Upper lobe of left lung (tissue), 4 donors: Measurements from ENCODE around the gene SERPINA5.

Experiments
- CTCF ChIP-seq, 6 experiments: fragments of 450-650 bp in 4 of 6; fragments of 200-600 bp in 2 of 6; sonication (generic) in 2 of 6; IDR thresholded peaks; one replicate each; pipeline ENCODE4 v1.5.1; 2016 to 2019; ENCODE audit warnings: antibody characterized with exemption in 6 of 6
- EP300 ChIP-seq, 4 donors: sonication (generic); formaldehyde crosslinking; IDR thresholded peaks; one replicate each; pipeline ENCODE4 v1.5.1; 2017; ENCODE audit warnings: antibody characterized with exemption in 4 of 4, control low read depth in 2 of 4
- POLR2A ChIP-seq, 4 donors: fragments of 450-650 bp; IDR thresholded peaks; one replicate each; pipeline ENCODE4 v1.5.1; 2016 to 2017; ENCODE audit warnings: antibody characterized with exemption in 4 of 4, mild to moderate bottlenecking in 2 of 4

- TF ChIP-seq CTCF (IDR thresholded peaks at IDR 0.05) (no peak), POLR2A (IDR thresholded peaks at IDR 0.05) (no peak), EP300 (IDR thresholded peaks at IDR 0.05) (no peak)
Measured at GRCh38 chr14:94615823-94616570, 34.8 kb downstream of the SERPINA5 start.
